ENCODE data around the gene HEATR5A. TPM values are rescaled to one million over a fixed set of nuclear protein-coding genes. Genes with fewer than 3 reads are reported as not detected.
A peak's percentile ranks its signal among the peaks of the same experiment; 100 is the strongest.
"Not testable (repeated sequence)": the region's sequence is repeated elsewhere in the genome, so short reads cannot be mapped to it uniquely, and the experiment has no call there.

The HEATR5A gene
- total and polyA plus RNA-seq, 2 of the 13 experiments (the other 11 are each of a cell fraction or from before 2014, with no cell fraction given), result 36.4 to 105 TPM

DNA sequence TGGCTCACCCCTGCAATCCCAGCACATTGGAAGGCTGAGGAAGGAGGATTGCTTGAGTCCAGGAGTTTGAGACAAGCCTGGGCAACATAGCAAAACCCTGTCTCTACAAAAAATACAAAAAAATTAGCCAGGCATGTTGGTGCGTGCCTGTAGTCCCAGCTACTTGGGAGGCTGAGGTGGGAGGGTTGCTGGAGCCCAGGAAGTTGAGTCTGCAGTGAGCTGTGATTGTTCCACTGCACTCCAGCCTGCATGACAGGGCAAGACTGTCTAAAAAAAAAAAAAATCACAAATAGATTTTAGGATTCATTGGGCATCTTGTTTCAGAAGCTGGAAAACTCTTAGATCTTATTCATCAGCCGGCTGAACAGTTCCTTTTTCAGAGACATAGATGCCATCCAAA, 42.1 kb upstream of the HEATR5A start:
- in situ Hi-C loops (cut with HindIII; ENCODE audit: extremely low pct_ligation_motif_present, low pct_unique_long_range_greater_than_20kb); ATAC-seq; POLR2A ChIA-PET; intact Hi-C loops (cut with micrococcal nuclease; ENCODE audit: unreplicated experiment); FAIRE-seq; H2AFZ ChIP-seq (ENCODE audit: low read length); DNase-seq (ENCODE audit: low spot score); H3K36me3 ChIP-seq (replicated peaks in 1 of 2; ENCODE audit: control insufficient read depth in 1 of 2, insufficient read depth in 2 of 2, low read length in 2 of 2); H3K9me3 ChIP-seq (ENCODE audit: low read length); H3K27ac ChIP-seq (ENCODE audit: extremely low read length, insufficient read depth, low read length); H3K27me3 ChIP-seq (ENCODE audit: control insufficient read depth in 1 of 2, insufficient read depth in 2 of 2, low read length in 2 of 2); BruUV-seq (replicated peaks); H4K20me1 ChIP-seq (ENCODE audit: insufficient read depth, low read length); H3K79me2 ChIP-seq (ENCODE audit: insufficient read depth, low read length); CTCF ChIA-PET (ENCODE audit: low intra/inter-chr PET ratio, low total read pairs); H3K4me3 ChIP-seq (replicated peaks in 1 of 3; ENCODE audit: insufficient read depth in 1 of 3, low read depth in 2 of 3, low read length in 3 of 3); H3K4me2 ChIP-seq (ENCODE audit: low read depth, low read length); H3K9ac ChIP-seq (ENCODE audit: insufficient read depth, low read depth, low read length): not testable (repeated sequence)
- WGBS (ENCODE audit: low lambda C conversion rate), result 30% methylated on average over 2 of the region's 2 CpGs
- peaks cover 23% of the 10 kb centered on the region for H3K4me1 ChIP-seq (ENCODE audit: insufficient read depth, low read length)

DNA sequence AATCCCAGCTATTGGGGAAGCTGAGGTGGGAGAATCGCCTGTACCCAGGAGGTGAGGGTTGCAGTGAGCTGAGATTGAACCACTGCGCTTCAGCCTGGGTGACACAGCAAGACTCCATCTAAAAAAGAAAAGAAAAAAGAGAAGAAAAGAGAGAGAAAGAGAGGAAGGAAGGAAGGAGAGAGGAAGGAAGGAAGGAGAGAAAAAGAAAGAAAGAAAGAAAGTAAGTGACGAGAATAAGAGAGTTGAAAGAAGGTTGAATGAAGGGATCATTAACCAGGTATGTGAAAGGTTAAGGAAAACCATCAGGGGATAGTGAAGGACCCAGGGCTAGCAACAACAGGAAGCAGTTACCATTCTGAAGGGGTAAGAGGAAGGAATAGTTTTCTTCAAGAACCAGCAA, 41.2 kb upstream of the HEATR5A start:
- POLR2A ChIA-PET, result interaction anchor here (1.0 kb wide), 1 partner anchor 41 kb away, joined by 3 read pairs; the partner anchor contains the start of gene HEATR5A
- DNase-seq (ENCODE audit: low spot score) (no peak), FAIRE-seq (no peak), ATAC-seq (no peak)
- H3K27me3 ChIP-seq (ENCODE audit: control insufficient read depth in 1 of 2, insufficient read depth in 2 of 2, low read length in 2 of 2), result no peaks in the 10 kb centered on the region; a peak in 1 of 5 replicates
- H3K4me3 ChIP-seq (replicated peaks in 1 of 3; ENCODE audit: insufficient read depth in 1 of 3, low read depth in 2 of 3, low read length in 3 of 3), result no peak overlapping the region
- H3K4me2 ChIP-seq (ENCODE audit: low read depth, low read length), result no peak overlapping the region
- peaks cover 4% of the 10 kb centered on the region for H3K79me2 ChIP-seq (ENCODE audit: insufficient read depth, low read length)
- CTCF ChIA-PET (ENCODE audit: low intra/inter-chr PET ratio, low total read pairs), result no interaction called here
- H3K36me3 ChIP-seq (replicated peaks in 1 of 2; ENCODE audit: control insufficient read depth in 1 of 2, insufficient read depth in 2 of 2, low read length in 2 of 2), result no peaks in the 10 kb centered on the region
- H3K27ac ChIP-seq (ENCODE audit: extremely low read length, insufficient read depth, low read length), result no peak overlapping the region
- no peak overlapping the region for H3K9ac ChIP-seq (ENCODE audit: insufficient read depth, low read depth, low read length)
- no TSS peak for BruUV-seq (replicated peaks)
- no peaks in the 10 kb centered on the region for H4K20me1 ChIP-seq (ENCODE audit: insufficient read depth, low read length)
- no peak overlapping the region for H2AFZ ChIP-seq (ENCODE audit: low read length)
- in situ Hi-C loops (cut with HindIII; ENCODE audit: extremely low pct_ligation_motif_present, low pct_unique_long_range_greater_than_20kb), result no loop called here
- H3K4me1 ChIP-seq (ENCODE audit: insufficient read depth, low read length), result peaks cover 19% of the 10 kb centered on the region
- intact Hi-C loops (cut with micrococcal nuclease; ENCODE audit: unreplicated experiment), result no loop called here
- 66% methylated on average over 3 of the region's 3 CpGs for WGBS (ENCODE audit: low lambda C conversion rate)
- TF ChIP-seq, protein P1, sequence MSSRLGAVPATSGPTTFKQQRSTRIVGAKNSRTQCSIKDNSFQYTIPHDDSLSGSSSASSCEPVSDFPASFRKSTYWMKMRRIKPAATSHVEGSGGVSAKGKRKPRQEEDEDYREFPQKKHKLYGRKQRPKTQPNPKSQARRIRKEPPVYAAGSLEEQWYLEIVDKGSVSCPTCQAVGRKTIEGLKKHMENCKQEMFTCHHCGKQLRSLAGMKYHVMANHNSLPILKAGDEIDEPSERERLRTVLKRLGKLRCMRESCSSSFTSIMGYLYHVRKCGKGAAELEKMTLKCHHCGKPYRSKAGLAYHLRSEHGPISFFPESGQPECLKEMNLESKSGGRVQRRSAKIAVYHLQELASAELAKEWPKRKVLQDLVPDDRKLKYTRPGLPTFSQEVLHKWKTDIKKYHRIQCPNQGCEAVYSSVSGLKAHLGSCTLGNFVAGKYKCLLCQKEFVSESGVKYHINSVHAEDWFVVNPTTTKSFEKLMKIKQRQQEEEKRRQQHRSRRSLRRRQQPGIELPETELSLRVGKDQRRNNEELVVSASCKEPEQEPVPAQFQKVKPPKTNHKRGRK (CRISPR knock-in tag; IDR thresholded peaks at IDR 0.05), result peak; percentile 90
- TF ChIP-seq ZNF501 (CRISPR knock-in tag; IDR thresholded peaks at IDR 0.05), result 0 out of 2 replicates have a peak, but pooled peaks have one; percentile 5
- no peak for TF ChIP-seq SPEN (CRISPR knock-in tag; IDR thresholded peaks at IDR 0.05; ENCODE audit: low read depth)
- H3K9me3 ChIP-seq (ENCODE audit: low read length), result no peaks in the 10 kb centered on the region
